Breast epithelium (tissue), 4 donors: Measurements from ENCODE around the gene YES1. TPM values are rescaled to one million over a fixed set of nuclear protein-coding genes. Genes with fewer than 3 reads are reported as not detected.

ENCODE experiments used
- DNase-seq, 2 donors: peaks; one replicate each; pipeline ENCODE4 v3.0.0-alpha.2; 2019; ENCODE audit warnings: low spot score in 2 of 2
- H3K27ac ChIP-seq, 2 donors: fragments of 200-600 bp; sonication (generic) in 1 of 2; one replicate each; pipeline ENCODE4 v1.5.1; 2016 to 2019; ENCODE audit warnings: mild to moderate bottlenecking in 1 of 2
- H3K27me3 ChIP-seq, 2 donors: fragments of 200-600 bp; sonication (generic) in 1 of 2; one replicate each; pipeline versions ENCODE4 v1.5.1 to v1.6.0; 2017 to 2019; ENCODE audit warnings: control low read depth in 1 of 2, mild to moderate bottlenecking in 1 of 2
- H3K36me3 ChIP-seq: fragments of 200-600 bp; one replicate; pipeline ENCODE4 v1.5.1; 2019
- H3K4me1 ChIP-seq, 2 donors: fragments of 200-600 bp; sonication (generic); one replicate each; pipeline ENCODE4 v1.5.1; 2016 to 2019; ENCODE audit warnings: control low read depth in 1 of 2
- H3K4me3 ChIP-seq, 3 donors: fragments of 200-600 bp; sonication (generic); 1 replicate in 2 of 3; 2 replicates in 1 of 3; pipeline ENCODE4 v1.5.1; 2016 to 2019; ENCODE audit warnings: mild to moderate bottlenecking in 3 of 3, moderate library complexity in 2 of 3
- H3K9me3 ChIP-seq, 2 donors: fragments of 200-600 bp; sonication (generic) in 1 of 2; one replicate each; pipeline ENCODE4 v1.5.1; 2016 to 2019; ENCODE audit warnings: control low read depth in 1 of 2
- CTCF ChIP-seq, 3 donors: fragments of 450-650 bp; IDR thresholded peaks; one replicate each; pipeline ENCODE4 v1.5.1; 2016 to 2017; ENCODE audit warnings: antibody characterized with exemption in 3 of 3, mild to moderate bottlenecking in 3 of 3, moderate library complexity in 3 of 3
- POLR2A ChIP-seq: fragments of 450-650 bp; IDR thresholded peaks from one replicate; pipeline ENCODE4 v1.6.1; 2016; ENCODE audit warnings: antibody characterized with exemption, mild to moderate bottlenecking, moderate library complexity
- POLR2AphosphoS5 ChIP-seq, 3 donors: sonication (generic); formaldehyde crosslinking; IDR thresholded peaks; one replicate each; pipeline ENCODE4 v1.6.1; 2017; ENCODE audit warnings: antibody characterized with exemption in 3 of 3
- intact Hi-C: fragments of 100-400 bp; cut with DNase I; formaldehyde crosslinking; loops from one replicate; pipeline ENCODE4 v1.15.1; 2023; ENCODE audit warnings: low total_unique reads
- total RNA-seq, 3 donors: library from RNA; depleted of rRNA; stranded (reverse); fragments of >200 nt; gene quantifications; one replicate each; pipeline ENCODE4 v1.1.0, GENCODE V29; 2016

Gene YES1
- total RNA-seq, 3 donors from 2014 or later = 108 to 150 (median 136) TPM

GRCh38 chr18:755506-755905 lies 56.5 kb downstream of the YES1 start:
- no peak overlapping the region for H3K27ac ChIP-seq
- H3K4me3 ChIP-seq = no peak overlapping the region
- H3K27me3 ChIP-seq = no peaks in the 10 kb centered on the region
- H3K4me1 ChIP-seq = no peaks in the 10 kb centered on the region
- intact Hi-C loops = no loop called here
- H3K36me3 ChIP-seq = no peaks in the 10 kb centered on the region
- TF ChIP-seq POLR2A (no peak), POLR2AphosphoS5 (IDR thresholded peaks at IDR 0.05) (no peak), CTCF (IDR thresholded peaks at IDR 0.05) (no peak)
- DNase-seq = no peak
- no peaks in the 10 kb centered on the region for H3K9me3 ChIP-seq

- H3K9me3 ChIP-seq = no peaks in the 10 kb centered on the region
- no peak for DNase-seq
- no peak for TF ChIP-seq POLR2A
- TF ChIP-seq POLR2AphosphoS5 (IDR thresholded peaks at IDR 0.05) = no peak
- no peak for TF ChIP-seq CTCF (IDR thresholded peaks at IDR 0.05)
- H3K4me3 ChIP-seq = no peak overlapping the region
- no peaks in the 10 kb centered on the region for H3K27me3 ChIP-seq
- H3K36me3 ChIP-seq = no peaks in the 10 kb centered on the region
- intact Hi-C loops = no loop called here
- H3K4me1 ChIP-seq = no peaks in the 10 kb centered on the region
- no peak overlapping the region for H3K27ac ChIP-seq
Measured at GRCh38 chr18:754656-755055, 57.4 kb downstream of the YES1 start.

- H3K9me3 ChIP-seq = no peaks in the 10 kb centered on the region
- H3K27ac ChIP-seq = no peak overlapping the region
- H3K27me3 ChIP-seq = no peaks in the 10 kb centered on the region
- H3K4me3 ChIP-seq = no peak overlapping the region
- H3K36me3 ChIP-seq = peaks cover 5% of the 10 kb centered on the region
- DNase-seq = no peak
- H3K4me1 ChIP-seq = no peaks in the 10 kb centered on the region
- intact Hi-C loops = no loop called here
- no peak for TF ChIP-seq POLR2AphosphoS5 (IDR thresholded peaks at IDR 0.05)
- TF ChIP-seq CTCF (IDR thresholded peaks at IDR 0.05) = no peak
- TF ChIP-seq POLR2A = no peak
Measured at GRCh38 chr18:750456-750855, 61.6 kb downstream of the YES1 start.

GRCh38 chr18:744832-745597 lies 67.0 kb downstream of the YES1 start:
- H3K4me1 ChIP-seq = no peaks in the 10 kb centered on the region
- H3K4me3 ChIP-seq = no peak overlapping the region
- no peak overlapping the region for H3K27ac ChIP-seq
- intact Hi-C loops = no loop called here
- no peak for DNase-seq
- peaks cover 5% of the 10 kb centered on the region for H3K36me3 ChIP-seq
- no peaks in the 10 kb centered on the region for H3K9me3 ChIP-seq
- no peak for TF ChIP-seq CTCF (IDR thresholded peaks at IDR 0.05)
- no peak for TF ChIP-seq POLR2A
- TF ChIP-seq POLR2AphosphoS5 (IDR thresholded peaks at IDR 0.05) = no peak
- no peaks in the 10 kb centered on the region for H3K27me3 ChIP-seq

GRCh38 chr18:741931-742512 lies 70.0 kb downstream of the YES1 start:
- Histone ChIP-seq H3K4me3 (no peak overlapping the region), H3K9me3 (no peaks in the 10 kb centered on the region), H3K36me3 (peaks cover 5% of the 10 kb centered on the region), H3K27ac (no peak overlapping the region), H3K27me3 (no peaks in the 10 kb centered on the region), H3K4me1 (no peaks in the 10 kb centered on the region)
- DNase-seq = no peak
- TF ChIP-seq POLR2A = no peak
- peak; percentile 60 to 87 (median 73) for TF ChIP-seq CTCF (IDR thresholded peaks at IDR 0.05)
- TF ChIP-seq POLR2AphosphoS5 (IDR thresholded peaks at IDR 0.05) = no peak
- intact Hi-C loops = no loop called here
